ENCODE results near the gene TRPM5. TPM values are rescaled to one million over a fixed set of nuclear protein-coding genes. Genes with fewer than 3 reads are reported as not detected.

The TRPM5 gene
- total and polyA plus RNA-seq, 2 of the 8 experiments (the other 6 are each of a cell fraction or from before 2014, with no cell fraction given) = 0.02 TPM; not detected in 1

DNA sequence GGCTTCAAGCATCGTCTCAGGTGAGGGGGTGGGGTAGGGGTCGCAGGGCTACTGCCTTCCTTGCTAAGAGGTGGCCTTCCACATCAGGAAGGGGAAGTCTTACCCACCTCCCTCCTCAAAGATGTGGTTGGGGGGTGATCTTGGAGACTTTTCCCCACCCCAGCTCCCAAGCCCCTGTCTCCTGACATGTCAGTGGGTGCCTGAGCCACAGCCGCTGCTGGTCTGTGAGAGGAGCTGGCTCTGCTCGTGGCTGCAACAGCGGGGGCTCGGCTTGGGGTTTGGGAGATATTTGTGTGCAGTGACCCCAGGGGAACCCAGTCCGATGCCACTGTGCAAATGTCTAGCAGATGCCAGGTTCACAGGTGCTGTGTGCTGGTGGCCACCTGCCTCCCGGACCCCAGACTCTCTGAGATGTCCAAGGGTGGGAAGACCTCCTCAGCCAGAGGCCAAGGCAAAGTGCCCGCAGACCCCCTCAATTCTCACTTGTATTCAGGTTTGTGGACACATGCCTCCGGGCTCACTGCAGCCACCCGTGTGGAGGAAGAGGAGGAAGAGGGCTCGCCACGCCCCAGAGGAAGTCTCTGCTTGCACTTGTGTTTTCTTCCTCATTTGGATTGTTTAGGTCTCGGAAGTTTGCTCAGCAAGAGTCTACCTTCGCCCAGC lies 2.4 kb upstream of the TRPM5 start:
- Histone ChIP-seq H3K27ac (ENCODE audit: low read depth, low read length) (no peak overlapping the region), H2AK5ac (ENCODE audit: low read depth, low read length) (no peak overlapping the region), H3K18ac (ENCODE audit: extremely low read depth, low read length) (no peak overlapping the region), H4K91ac (replicated peaks; ENCODE audit: insufficient read length, low read length) (no peak overlapping the region), H3K9me3 (ENCODE audit: insufficient read depth in 2 of 2, low read depth in 1 of 2, low read length in 1 of 2) (no peaks in the 10 kb centered on the region), H3K36me3 (ENCODE audit: control insufficient read depth in 2 of 4, insufficient read depth in 4 of 4, low read length in 3 of 4) (no peaks in the 10 kb centered on the region), H2AFZ (ENCODE audit: low read length) (no peak overlapping the region), H3K4me2 (ENCODE audit: insufficient read depth in 1 of 2, low read depth in 2 of 2, low read length in 2 of 2) (no peak overlapping the region), H2BK20ac (ENCODE audit: low read length) (no peak overlapping the region), H3K4me3 (ENCODE audit: extremely low read depth in 1 of 4, insufficient read depth in 2 of 4, low read depth in 3 of 4, low read length in 4 of 4) (no peak overlapping the region), H3K23me2 (ENCODE audit: low read depth, low read length) (peaks cover 7% of the 10 kb centered on the region; the same call in 1 of the 2 replicates), H3K79me2 (ENCODE audit: control insufficient read depth in 1 of 2, insufficient read depth in 2 of 2, low read length in 2 of 2) (no peaks in the 10 kb centered on the region), H3K4ac (replicated peaks; ENCODE audit: insufficient read length, low read depth, low read length) (no peak overlapping the region), H3K14ac (ENCODE audit: insufficient read length) (no peak overlapping the region), H4K20me1 (replicated peaks in 1 of 2; ENCODE audit: control insufficient read depth in 1 of 2, insufficient read depth in 2 of 2, low read length in 2 of 2) (peaks cover 2 to 3% of the 10 kb centered on the region in 2 experiments), H3K9ac (replicated peaks in 1 of 4; ENCODE audit: extremely low read depth in 1 of 4, low read depth in 3 of 4, low read length in 3 of 4) (no peak overlapping the region), H4K8ac (ENCODE audit: extremely low read depth, insufficient read depth, low read length) (no peak overlapping the region), H3K79me1 (ENCODE audit: low read depth, low read length) (no peaks in the 10 kb centered on the region), H2BK15ac (ENCODE audit: low read length) (no peak overlapping the region), H4K5ac (ENCODE audit: insufficient read length, low read depth, low read length) (no peak overlapping the region), H2BK12ac (ENCODE audit: low read depth, low read length) (no peak overlapping the region), H3K23ac (ENCODE audit: insufficient read length) (no peak overlapping the region), H3K56ac (replicated peaks; ENCODE audit: insufficient read length, low read depth, low read length) (no peak overlapping the region), H3K4me1 (replicated peaks in 1 of 4; ENCODE audit: control insufficient read depth in 3 of 4, insufficient read depth in 4 of 4, low read length in 3 of 4) (peaks cover 0 to 3% (median 3%) of the 10 kb centered on the region in 4 experiments; a peak in 2 of 7 replicates), H2BK120ac (replicated peaks; ENCODE audit: low read depth, low read length) (no peak overlapping the region), H2BK5ac (ENCODE audit: low read depth, low read length) (no peak overlapping the region), H3K27me3 (replicated peaks in 1 of 4; ENCODE audit: control insufficient read depth in 3 of 4, extremely low read depth in 1 of 4, insufficient read depth in 3 of 4, low read length in 3 of 4) (peaks cover 27 to 81% (median 60%) of the 10 kb centered on the region in 4 experiments)
- FAIRE-seq (no peak), DNase-seq (ENCODE audit: low read depth in 1 of 2, low spot score in 2 of 2) (no peak)
- ChIA-PET POLR2A (ENCODE audit: partially characterized antibody) (no interaction called here), CTCF (ENCODE audit: partially characterized antibody) (interaction anchor here (1.1 to 1.4 kb wide), 2 partner anchors 26 to 147 kb away, joined by 3 to 5 read pairs; no protein-coding TSS in a partner anchor)
- WGBS, 2 experiments (ENCODE audit: extremely low coverage in 1 of 2, insufficient coverage in 1 of 2, insufficient read length in 1 of 2, insufficient replicate concordance in 2 of 2, low coverage in 1 of 2, low lambda C conversion rate in 2 of 2, missing lambda C conversion rate in 1 of 2) = 92% methylated on average over 14 of the region's 15 CpGs; no CpG with 5 or more reads in 1 of the 2 experiments
- TF ChIP-seq EZH2 (IDR thresholded peaks at IDR 0.05; ENCODE audit: low read depth, low read length, severe bottlenecking) (no peak), POU5F1 (IDR thresholded peaks at IDR 0.05; ENCODE audit: low read depth, low read length) (no peak), KDM4A (IDR thresholded peaks at IDR 0.05; ENCODE audit: low read depth, low read length, severe bottlenecking) (no peak), FOSL1 (IDR thresholded peaks at IDR 0.05; ENCODE audit: insufficient read depth, low read depth, low read length) (no peak), NRF1 (IDR thresholded peaks at IDR 0.05; ENCODE audit: low read depth, low read length) (no peak), BRCA1 (IDR thresholded peaks at IDR 0.05; ENCODE audit: low read depth, low read length) (no peak), SAP30 (IDR thresholded peaks at IDR 0.05; ENCODE audit: insufficient read depth, insufficient replicate concordance, low read length) (no peak), JUN (IDR thresholded peaks at IDR 0.05; ENCODE audit: low read depth, low read length) (no peak), HDAC6 (IDR thresholded peaks at IDR 0.05; ENCODE audit: low read depth, low read length) (no peak)
- TF ChIP-seq, protein P1, sequence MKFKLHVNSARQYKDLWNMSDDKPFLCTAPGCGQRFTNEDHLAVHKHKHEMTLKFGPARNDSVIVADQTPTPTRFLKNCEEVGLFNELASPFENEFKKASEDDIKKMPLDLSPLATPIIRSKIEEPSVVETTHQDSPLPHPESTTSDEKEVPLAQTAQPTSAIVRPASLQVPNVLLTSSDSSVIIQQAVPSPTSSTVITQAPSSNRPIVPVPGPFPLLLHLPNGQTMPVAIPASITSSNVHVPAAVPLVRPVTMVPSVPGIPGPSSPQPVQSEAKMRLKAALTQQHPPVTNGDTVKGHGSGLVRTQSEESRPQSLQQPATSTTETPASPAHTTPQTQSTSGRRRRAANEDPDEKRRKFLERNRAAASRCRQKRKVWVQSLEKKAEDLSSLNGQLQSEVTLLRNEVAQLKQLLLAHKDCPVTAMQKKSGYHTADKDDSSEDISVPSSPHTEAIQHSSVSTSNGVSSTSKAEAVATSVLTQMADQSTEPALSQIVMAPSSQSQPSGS (IDR thresholded peaks at IDR 0.05; ENCODE audit: low read length) = no peak

All from H1 (cell line).